DMS114 treated with DMSO at 0.1 percent for 48 hours (cell line): ENCODE results near the gene PMEPA1.
"Not testable (repeated sequence)": the region's sequence is repeated elsewhere in the genome, so short reads cannot be mapped to it uniquely, and the experiment has no call there.

Experiments
- DNase-seq: peaks from one replicate; lab custom pipeline; 2025; ENCODE audit not compliant: unreplicated experiment; lab: John Stamatoyannopoulos, UW

Gene PMEPA1

GRCh38 chr20:57652606-57653545 lies 56.9 kb downstream of the PMEPA1 start:
- no peak for DNase-seq

GRCh38 chr20:57651881-57652605 lies 57.8 kb downstream of the PMEPA1 start:
- DNase-seq = no peak

GRCh38 chr20:57650756-57651483 lies 58.9 kb downstream of the PMEPA1 start:
- no peak for DNase-seq

GRCh38 chr20:57650266-57650665 lies 59.5 kb downstream of the PMEPA1 start:
- no peak for DNase-seq

GRCh38 chr20:57649617-57650015 lies 60.2 kb downstream of the PMEPA1 start:
- DNase-seq = no peak

GRCh38 chr20:57648878-57649616 lies 60.8 kb downstream of the PMEPA1 start:
- no peak for DNase-seq

GRCh38 chr20:57647933-57648785 lies 61.7 kb downstream of the PMEPA1 start:
- DNase-seq = no peak

- no peak for DNase-seq
Measured at GRCh38 chr20:57647006-57647932, 62.5 kb downstream of the PMEPA1 start.

GRCh38 chr20:57638895-57639236 lies 70.9 kb downstream of the PMEPA1 start:
- no peak for DNase-seq

GRCh38 chr20:57638173-57638894 lies 71.5 kb downstream of the PMEPA1 start:
- no peak for DNase-seq

- DNase-seq = no peak
Measured at GRCh38 chr20:57633945-57634491, 75.8 kb downstream of the PMEPA1 start.

GRCh38 chr20:57632286-57632685 lies 77.5 kb downstream of the PMEPA1 start:
- no peak for DNase-seq

- no peak for DNase-seq
Measured at GRCh38 chr20:57630061-57630460, 79.8 kb downstream of the PMEPA1 start.

GRCh38 chr20:57629491-57629901 lies 80.3 kb downstream of the PMEPA1 start:
- not testable (repeated sequence) for DNase-seq

GRCh38 chr20:57628962-57629308 lies 80.9 kb downstream of the PMEPA1 start:
- not testable (repeated sequence) for DNase-seq

- no peak for DNase-seq
Measured at GRCh38 chr20:57628047-57628961, 81.5 kb downstream of the PMEPA1 start.

GRCh38 chr20:57627339-57627738 lies 82.5 kb downstream of the PMEPA1 start:
- DNase-seq = no peak
